SK-N-SH (cell line): Measurements from ENCODE around the gene TAS1R1. TPM values are rescaled to one million over a fixed set of nuclear protein-coding genes. Genes with fewer than 3 reads are reported as not detected.

Experiments used
- CTCF ChIA-PET: fragments of 300-600, 350-600 bp; formaldehyde crosslinking; extraction: SDS; loops from one replicate; lab custom pipeline; 2021; lab: Yijun Ruan, JAX
- POLR2A ChIA-PET: fragments of 350-600 bp; sonication (Branson Sonifier 250); formaldehyde crosslinking; extraction: SDS; loops from one replicate; lab custom pipeline; 2020; ENCODE audit warnings: antibody characterized with exemption, inconsistent platforms; lab: Yijun Ruan, JAX
- DNase-seq: peaks from one replicate; pipeline ENCODE4 v3.0.0; 2012
- H2AFZ ChIP-seq: fragments of 200-600 bp; sonication (generic); 2 replicates; pipeline ENCODE4 v1.8.1; 2016; ENCODE audit warnings: antibody characterized with exemption, mild to moderate bottlenecking, low read depth
- H3F3A ChIP-seq: fragments of 200-600 bp; sonication (generic); replicated peaks from 2 replicates; pipeline ENCODE3; 2016; ENCODE audit warnings: antibody characterized with exemption, mild to moderate bottlenecking; ENCODE audit not compliant: insufficient read depth
- H3K27ac ChIP-seq, 2 experiments: fragments of 200-500 bp in 1 of 2; fragments of 200-600 bp in 1 of 2; sonication (Bioruptor generic) in 1 of 2; sonication (generic), shearing (Covaris generic) in 1 of 2; 2 replicates each; pipeline versions ENCODE4 v1.5.1 to v1.6.1; 2014 to 2016; ENCODE audit warnings: low read depth in 2 of 2, inconsistent platforms in 1 of 2, low read length in 1 of 2, mild to moderate bottlenecking in 1 of 2, mixed read lengths in 1 of 2
- H3K27me3 ChIP-seq: fragments of 200-600 bp; sonication (generic), shearing (Covaris generic); 2 replicates; pipeline ENCODE4 v1.6.1; 2016; ENCODE audit warnings: mixed run types; ENCODE audit not compliant: insufficient read depth
- H3K36me3 ChIP-seq, 2 experiments: fragments of 200-500 bp in 1 of 2; fragments of 200-600 bp in 1 of 2; sonication (Bioruptor generic) in 1 of 2; sonication (generic) in 1 of 2; replicated peaks in 1 of 2; 2 replicates each; pipeline versions ENCODE3 to v1.5.1; 2014 to 2016; ENCODE audit warnings: low read length in 1 of 2, mild to moderate bottlenecking in 1 of 2; ENCODE audit not compliant: insufficient read depth in 2 of 2, control insufficient read depth in 1 of 2
- H3K4me1 ChIP-seq, 2 experiments: fragments of 200-500 bp in 1 of 2; fragments of 200-600 bp in 1 of 2; sonication (Bioruptor generic) in 1 of 2; sonication (generic), shearing (Covaris generic) in 1 of 2; 2 replicates each; pipeline versions ENCODE4 v1.5.1 to v1.6.1; 2014 to 2016; ENCODE audit warnings: low read depth in 1 of 2, low read length in 1 of 2, mixed run types in 1 of 2; ENCODE audit not compliant: insufficient read depth in 2 of 2, control insufficient read depth in 1 of 2
- H3K4me2 ChIP-seq: fragments of 200-600 bp; sonication (generic), shearing (Covaris generic); 2 replicates; pipeline ENCODE4 v1.6.1; 2017; ENCODE audit warnings: mixed run types
- H3K4me3 ChIP-seq, 2 experiments: fragments of 200-500 bp in 1 of 2; fragments of 200-600 bp in 1 of 2; sonication (Bioruptor generic) in 1 of 2; sonication (generic), shearing (Covaris generic) in 1 of 2; 2 replicates each; pipeline versions ENCODE4 v1.5.1 to v1.8.1; 2014 to 2016; ENCODE audit warnings: low read depth in 2 of 2, inconsistent platforms in 1 of 2, low read length in 1 of 2, mild to moderate bottlenecking in 1 of 2, mixed read lengths in 1 of 2, moderate library complexity in 1 of 2
- H3K79me2 ChIP-seq: fragments of 200-600 bp; sonication (generic); 2 replicates; pipeline ENCODE4 v1.8.1; 2017; ENCODE audit warnings: mild to moderate bottlenecking; ENCODE audit not compliant: insufficient read depth
- H3K9ac ChIP-seq: fragments of 200-600 bp; sonication (generic); 2 replicates; pipeline ENCODE4 v1.6.1; 2017; ENCODE audit warnings: mixed run types
- H3K9me2 ChIP-seq: fragments of 200-600 bp; sonication (generic); 2 replicates; pipeline ENCODE4 v1.6.1; 2017; ENCODE audit warnings: mixed run types
- H3K9me3 ChIP-seq: fragments of 200-600 bp; sonication (generic); 2 replicates; pipeline ENCODE4 v1.6.1; 2017; ENCODE audit warnings: mixed run types, mild to moderate bottlenecking, moderate library complexity
- H4K20me1 ChIP-seq: fragments of 200-600 bp; sonication (generic); 2 replicates; pipeline ENCODE4 v1.6.1; 2017; ENCODE audit warnings: mild to moderate bottlenecking, mixed run types; ENCODE audit not compliant: insufficient read depth
- CHD2 ChIP-seq: fragments of 150-350 bp; IDR thresholded peaks from 2 replicates; pipeline ENCODE4 v1.6.1; 2018; ENCODE audit warnings: low read length; ENCODE audit not compliant: partially characterized antibody
- EZH2phosphoT487 ChIP-seq: fragments of 200-600 bp; sonication (generic); IDR thresholded peaks from 2 replicates; pipeline ENCODE4 v1.6.1; 2017; ENCODE audit warnings: low read depth, mixed run types, mild to moderate bottlenecking, antibody characterized with exemption, moderate library complexity, borderline replicate concordance
- FOXJ3 ChIP-seq: sonication (generic); formaldehyde crosslinking; IDR thresholded peaks from 2 replicates; pipeline ENCODE4 v1.5.1; 2020; ENCODE audit warnings: mild to moderate bottlenecking, missing genetic modification reagents
- IRF3 ChIP-seq: fragments of 150-350 bp; IDR thresholded peaks from 2 replicates; pipeline ENCODE4 v1.6.1; 2016; ENCODE audit warnings: mild to moderate bottlenecking, low read depth, low read length
- MAX ChIP-seq: IDR thresholded peaks from 2 replicates; pipeline ENCODE4 v1.4.0; 2012; ENCODE audit warnings: low read depth
- MXI1 ChIP-seq: IDR thresholded peaks from 2 replicates; pipeline ENCODE4 v1.6.1; 2012; ENCODE audit warnings: mild to moderate bottlenecking, low read depth, low read length, improper control_type of control experiment
- POLR2AphosphoS5 ChIP-seq: IDR thresholded peaks from 2 replicates; pipeline ENCODE4 v1.6.1; 2012; ENCODE audit warnings: low read depth, low read length
- RFX5 ChIP-seq: IDR thresholded peaks from 2 replicates; pipeline ENCODE4 v1.6.1; 2012; ENCODE audit warnings: mild to moderate bottlenecking, improper control_type of control experiment, low read length
- USF2 ChIP-seq: fragments of 150-350 bp; IDR thresholded peaks from 2 replicates; pipeline ENCODE4 v1.6.1; 2017; ENCODE audit warnings: antibody characterized with exemption, low read length, low read depth, borderline replicate concordance
- ZBTB33 ChIP-seq: IDR thresholded peaks from 2 replicates; pipeline ENCODE4 v1.4.0; 2012; ENCODE audit warnings: low read depth, borderline replicate concordance
- WGBS: methylation state at CpG from one replicate; pipeline ENCODE4 v1.1.6; 2017; ENCODE audit warnings: low lambda C conversion rate; 5-methylcytosine and 5-hydroxymethylcytosine counted together
- polyA plus RNA-seq, 3 experiments: library from polyadenylated mRNA; depleted of rRNA; stranded (reverse); fragments of >200 nt; gene quantifications; 2 replicates each; pipeline ENCODE4 v1.2.3, GENCODE V29; 2012

TAS1R1 gene
- polyA plus RNA-seq, 1 of the 3 experiments (the other 2 are of a cell fraction) = not detected

- no peak for TF ChIP-seq IRF3
- TF ChIP-seq CHD2 = no peak
- no peak for TF ChIP-seq FOXJ3 (CRISPR knock-in tag)
Measured at GRCh38 chr1:6614929-6615785, 60.0 kb downstream of the TAS1R1 start (continued).

GRCh38 chr1:6619045-6619444 lies 63.9 kb downstream of the TAS1R1 start:
- no peak overlapping the region for H3K4me3 ChIP-seq
- ChIA-PET POLR2A (no interaction called here), CTCF (no interaction called here)
- peaks cover 49% of the 10 kb centered on the region for H4K20me1 ChIP-seq
- H3K9me2 ChIP-seq = no peaks in the 10 kb centered on the region
- H3K27me3 ChIP-seq = no peaks in the 10 kb centered on the region
- peaks cover 0 to 4% of the 10 kb centered on the region in 2 experiments; a peak in 1 of 4 replicates for H3K4me1 ChIP-seq
- H3K27ac ChIP-seq = no peak overlapping the region
- no peak overlapping the region for H2AFZ ChIP-seq
- no peak overlapping the region for H3K9ac ChIP-seq
- H3K9me3 ChIP-seq = no peaks in the 10 kb centered on the region
- DNase-seq = no peak
- peaks cover 18% of the 10 kb centered on the region for H3F3A ChIP-seq
- peaks cover 24 to 31% of the 10 kb centered on the region in 2 experiments for H3K36me3 ChIP-seq
- WGBS = 95% methylated on average over 4 of the region's 4 CpGs
- TF ChIP-seq EZH2phosphoT487 = no peak
- no peak for TF ChIP-seq MXI1
- TF ChIP-seq CHD2 = no peak
- no peak for TF ChIP-seq MAX
- no peak for TF ChIP-seq POLR2AphosphoS5
- TF ChIP-seq RFX5 = no peak
- no peak for TF ChIP-seq IRF3
- TF ChIP-seq ZBTB33 = no peak
- TF ChIP-seq USF2 = no peak
- H3K79me2 ChIP-seq = peaks cover 89% of the 10 kb centered on the region
- H3K4me2 ChIP-seq = no peak overlapping the region
